ENCODE results near the gene PPP1R3E.
"Not testable (repeated sequence)": the region's sequence is repeated elsewhere in the genome, so short reads cannot be mapped to it uniquely, and the experiment has no call there.

The PPP1R3E gene

GRCh38 chr14:23302290-23303225 is at the start of gene PPP1R3E:
Gene PPP1R3E (minus strand): TSS chr14:23302859. CDS start chr14:23302576, 283 bp downstream.
- DNase-seq (ENCODE audit: low read depth): peak; percentile 77

- no peak for DNase-seq (ENCODE audit: low read depth)
Observed at GRCh38 chr14:23351681-23352505, 49.2 kb upstream of the PPP1R3E start.

- DNase-seq (ENCODE audit: low read depth): no peak
Observed at GRCh38 chr14:23349156-23349845, 46.6 kb upstream of the PPP1R3E start.

GRCh38 chr14:23348297-23348655 is 45.6 kb upstream of the PPP1R3E start:
- no peak for DNase-seq (ENCODE audit: low read depth)

GRCh38 chr14:23347406-23348296 is 45.0 kb upstream of the PPP1R3E start:
- no peak for DNase-seq (ENCODE audit: low read depth)

- DNase-seq (ENCODE audit: low read depth): no peak
Observed at GRCh38 chr14:23346693-23347405, 44.2 kb upstream of the PPP1R3E start.

- no peak for DNase-seq (ENCODE audit: low read depth)
Observed at GRCh38 chr14:23345987-23346692, 43.5 kb upstream of the PPP1R3E start.

GRCh38 chr14:23344481-23344880 is 41.8 kb upstream of the PPP1R3E start:
- DNase-seq (ENCODE audit: low read depth): no peak

- no peak for DNase-seq (ENCODE audit: low read depth)
Observed at GRCh38 chr14:23339506-23340268, 37.0 kb upstream of the PPP1R3E start.

- DNase-seq (ENCODE audit: low read depth): no peak
Observed at GRCh38 chr14:23335623-23336022, 33.0 kb upstream of the PPP1R3E start.

- DNase-seq (ENCODE audit: low read depth): peak; percentile 54
Observed at GRCh38 chr14:23327947-23328744, 25.5 kb upstream of the PPP1R3E start.

- DNase-seq (ENCODE audit: low read depth): no peak
Observed at GRCh38 chr14:23326491-23327332, 24.1 kb upstream of the PPP1R3E start.

- not testable (repeated sequence) for DNase-seq (ENCODE audit: low read depth)
Observed at GRCh38 chr14:23325746-23326145, 23.1 kb upstream of the PPP1R3E start.

- DNase-seq (ENCODE audit: low read depth): no peak
Observed at GRCh38 chr14:23324993-23325392, 22.3 kb upstream of the PPP1R3E start.

GRCh38 chr14:23324455-23324846 is 21.8 kb upstream of the PPP1R3E start:
- DNase-seq (ENCODE audit: low read depth): no peak

GRCh38 chr14:23323838-23324454 is 21.3 kb upstream of the PPP1R3E start:
- no peak for DNase-seq (ENCODE audit: low read depth)
